Hepatocyte (in vitro differentiated cells): Measurements from ENCODE around the gene CLEC12A.

Experiments used
- CTCF ChIP-seq: fragments of 200-600 bp; sonication (generic); IDR thresholded peaks from 2 replicates; pipeline ENCODE4 v1.5.1; 2016; ENCODE audit warnings: antibody characterized with exemption, mild to moderate bottlenecking; ENCODE audit not compliant: poor library complexity
- EZH2 ChIP-seq: fragments of 200-600 bp; sonication (generic); IDR thresholded peaks from 2 replicates; pipeline ENCODE4 v1.6.1; 2016; ENCODE audit warnings: antibody characterized with exemption, mild to moderate bottlenecking, borderline replicate concordance

GRCh38 chr12:9944391-9944790 is 26.8 kb upstream of the CLEC12A start:
- TF ChIP-seq EZH2 = no peak
- TF ChIP-seq CTCF = no peak
